Ishikawa (cell line): Measurements from ENCODE around the gene CRMP1.
A peak's percentile ranks its signal among the peaks of the same experiment; 100 is the strongest.

Experiments used
- CEBPB ChIP-seq: IDR thresholded peaks from 2 replicates; pipeline ENCODE4 v1.6.1; 2012
- CREB1 ChIP-seq: IDR thresholded peaks from 2 replicates; pipeline ENCODE4 v1.6.1; 2012; ENCODE audit warnings: low read depth
- EGR1 ChIP-seq: IDR thresholded peaks from 2 replicates; pipeline ENCODE4 v1.6.1; 2012
- EP300 ChIP-seq: IDR thresholded peaks from 2 replicates; pipeline ENCODE4 v1.6.1; 2012; ENCODE audit warnings: borderline replicate concordance
- FOXM1 ChIP-seq: IDR thresholded peaks from 2 replicates; pipeline ENCODE4 v1.6.1; 2012; ENCODE audit warnings: low read depth, borderline replicate concordance
- NFIC ChIP-seq: IDR thresholded peaks from 2 replicates; pipeline ENCODE4 v1.6.1; 2012
- RAD21 ChIP-seq: IDR thresholded peaks from 2 replicates; pipeline ENCODE4 v1.6.1; 2012; ENCODE audit warnings: low read depth
- TAF1 ChIP-seq: IDR thresholded peaks from 2 replicates; pipeline ENCODE4 v1.6.1; 2012; ENCODE audit warnings: low read depth, mild to moderate bottlenecking
- TCF12 ChIP-seq: IDR thresholded peaks from 2 replicates; pipeline ENCODE4 v1.6.1; 2012; ENCODE audit warnings: low read depth
- TEAD4 ChIP-seq: IDR thresholded peaks from 2 replicates; pipeline ENCODE4 v1.6.1; 2012
- YY1 ChIP-seq: IDR thresholded peaks from 2 replicates; pipeline ENCODE4 v1.6.1; 2012; ENCODE audit warnings: low read depth
- ZBTB7A ChIP-seq: IDR thresholded peaks from 2 replicates; pipeline ENCODE4 v1.6.1; 2012; ENCODE audit warnings: low read depth
- TF ChIP-seq, protein P1 (sequence below): IDR thresholded peaks from 2 replicates; pipeline ENCODE4 v1.6.1; 2012
- TF ChIP-seq, protein P2 (sequence below): IDR thresholded peaks from 2 replicates; pipeline ENCODE4 v1.6.1; 2012
- TF ChIP-seq, protein P3 (sequence below): IDR thresholded peaks from 2 replicates; pipeline ENCODE4 v1.6.1; 2012; ENCODE audit warnings: low read depth, mild to moderate bottlenecking

CRMP1 gene

DNA sequence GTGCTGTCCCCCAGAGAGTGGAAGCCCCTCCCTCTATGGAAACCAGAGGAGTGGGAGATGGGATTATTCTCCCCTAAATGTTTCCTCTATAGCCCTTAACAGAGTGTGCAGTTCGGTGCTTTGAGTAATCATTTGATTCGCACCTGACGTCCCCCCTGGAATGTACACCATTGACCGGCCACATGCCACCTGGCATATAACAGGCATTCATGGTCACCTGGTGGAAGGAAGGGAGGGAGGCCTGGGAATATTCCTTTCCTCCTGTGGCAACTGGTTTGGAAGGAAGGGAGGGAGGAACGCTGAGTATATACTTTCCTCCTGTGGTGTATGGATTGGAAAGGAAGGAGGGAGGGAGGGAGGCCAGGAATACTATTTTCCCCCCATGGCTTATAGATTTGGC lies 77.2 kb downstream of the CRMP1 start:
- TF ChIP-seq CREB1: no peak
- TF ChIP-seq TCF12: no peak
- no peak for TF ChIP-seq CEBPB
- TF ChIP-seq, protein P1, sequence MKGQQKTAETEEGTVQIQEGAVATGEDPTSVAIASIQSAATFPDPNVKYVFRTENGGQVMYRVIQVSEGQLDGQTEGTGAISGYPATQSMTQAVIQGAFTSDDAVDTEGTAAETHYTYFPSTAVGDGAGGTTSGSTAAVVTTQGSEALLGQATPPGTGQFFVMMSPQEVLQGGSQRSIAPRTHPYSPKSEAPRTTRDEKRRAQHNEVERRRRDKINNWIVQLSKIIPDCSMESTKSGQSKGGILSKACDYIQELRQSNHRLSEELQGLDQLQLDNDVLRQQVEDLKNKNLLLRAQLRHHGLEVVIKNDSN: no peak
- TF ChIP-seq, protein P2, sequence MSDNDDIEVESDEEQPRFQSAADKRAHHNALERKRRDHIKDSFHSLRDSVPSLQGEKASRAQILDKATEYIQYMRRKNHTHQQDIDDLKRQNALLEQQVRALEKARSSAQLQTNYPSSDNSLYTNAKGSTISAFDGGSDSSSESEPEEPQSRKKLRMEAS: no peak
- TF ChIP-seq, protein P3, sequence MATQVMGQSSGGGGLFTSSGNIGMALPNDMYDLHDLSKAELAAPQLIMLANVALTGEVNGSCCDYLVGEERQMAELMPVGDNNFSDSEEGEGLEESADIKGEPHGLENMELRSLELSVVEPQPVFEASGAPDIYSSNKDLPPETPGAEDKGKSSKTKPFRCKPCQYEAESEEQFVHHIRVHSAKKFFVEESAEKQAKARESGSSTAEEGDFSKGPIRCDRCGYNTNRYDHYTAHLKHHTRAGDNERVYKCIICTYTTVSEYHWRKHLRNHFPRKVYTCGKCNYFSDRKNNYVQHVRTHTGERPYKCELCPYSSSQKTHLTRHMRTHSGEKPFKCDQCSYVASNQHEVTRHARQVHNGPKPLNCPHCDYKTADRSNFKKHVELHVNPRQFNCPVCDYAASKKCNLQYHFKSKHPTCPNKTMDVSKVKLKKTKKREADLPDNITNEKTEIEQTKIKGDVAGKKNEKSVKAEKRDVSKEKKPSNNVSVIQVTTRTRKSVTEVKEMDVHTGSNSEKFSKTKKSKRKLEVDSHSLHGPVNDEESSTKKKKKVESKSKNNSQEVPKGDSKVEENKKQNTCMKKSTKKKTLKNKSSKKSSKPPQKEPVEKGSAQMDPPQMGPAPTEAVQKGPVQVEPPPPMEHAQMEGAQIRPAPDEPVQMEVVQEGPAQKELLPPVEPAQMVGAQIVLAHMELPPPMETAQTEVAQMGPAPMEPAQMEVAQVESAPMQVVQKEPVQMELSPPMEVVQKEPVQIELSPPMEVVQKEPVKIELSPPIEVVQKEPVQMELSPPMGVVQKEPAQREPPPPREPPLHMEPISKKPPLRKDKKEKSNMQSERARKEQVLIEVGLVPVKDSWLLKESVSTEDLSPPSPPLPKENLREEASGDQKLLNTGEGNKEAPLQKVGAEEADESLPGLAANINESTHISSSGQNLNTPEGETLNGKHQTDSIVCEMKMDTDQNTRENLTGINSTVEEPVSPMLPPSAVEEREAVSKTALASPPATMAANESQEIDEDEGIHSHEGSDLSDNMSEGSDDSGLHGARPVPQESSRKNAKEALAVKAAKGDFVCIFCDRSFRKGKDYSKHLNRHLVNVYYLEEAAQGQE: no peak
- no peak for TF ChIP-seq RAD21
- TF ChIP-seq EP300: no peak
- no peak for TF ChIP-seq EGR1

DNA sequence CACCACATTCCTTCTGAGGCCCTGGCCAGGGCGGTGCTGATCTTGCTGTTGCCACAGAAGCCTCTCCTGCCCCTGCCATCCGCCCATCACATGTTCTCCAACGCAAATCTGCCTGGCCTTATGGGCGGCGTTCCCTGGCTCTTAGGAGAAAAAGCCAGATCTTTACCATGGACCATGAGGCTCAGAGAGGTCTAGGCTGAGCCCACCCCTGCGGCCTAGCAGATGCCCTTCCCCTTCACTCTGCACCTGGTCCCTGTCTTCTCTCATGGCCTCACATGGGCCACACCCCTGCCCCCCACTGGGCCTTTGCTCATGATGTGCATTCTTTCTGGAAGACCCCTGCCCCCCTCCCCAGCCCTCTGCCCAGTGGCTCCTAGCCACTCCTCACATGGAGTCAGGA lies 78.5 kb downstream of the CRMP1 start:
- no peak for TF ChIP-seq ZBTB7A
- no peak for TF ChIP-seq TEAD4
- no peak for TF ChIP-seq FOXM1
- TF ChIP-seq TAF1: no peak
- TF ChIP-seq, protein P1: no peak
- TF ChIP-seq EP300: no peak
- no peak for TF ChIP-seq YY1

DNA sequence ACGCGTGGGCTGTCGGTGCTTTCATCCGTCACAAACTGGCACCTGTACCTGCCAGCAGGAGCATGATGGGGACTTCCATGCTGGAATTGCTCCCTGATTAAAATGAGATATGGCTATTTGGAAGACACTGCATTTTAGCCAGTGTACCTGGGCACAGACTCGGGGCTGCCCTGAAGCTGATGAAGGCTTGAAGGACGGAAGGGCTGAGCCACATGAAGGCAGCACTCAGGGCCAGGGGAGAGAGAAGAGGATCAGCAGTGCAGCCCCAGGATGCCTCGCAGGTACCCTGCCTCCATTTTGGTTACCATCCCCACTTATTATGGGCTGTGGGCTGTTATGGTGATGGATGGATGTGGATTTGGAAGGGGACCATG lies 79.0 kb downstream of the CRMP1 start:
- TF ChIP-seq YY1: no peak
- TF ChIP-seq, protein P3: no peak
- no peak for TF ChIP-seq CREB1
- no peak for TF ChIP-seq TCF12
- TF ChIP-seq, protein P2: no peak
- no peak for TF ChIP-seq EGR1
- TF ChIP-seq TAF1: no peak
- TF ChIP-seq NFIC: no peak

DNA sequence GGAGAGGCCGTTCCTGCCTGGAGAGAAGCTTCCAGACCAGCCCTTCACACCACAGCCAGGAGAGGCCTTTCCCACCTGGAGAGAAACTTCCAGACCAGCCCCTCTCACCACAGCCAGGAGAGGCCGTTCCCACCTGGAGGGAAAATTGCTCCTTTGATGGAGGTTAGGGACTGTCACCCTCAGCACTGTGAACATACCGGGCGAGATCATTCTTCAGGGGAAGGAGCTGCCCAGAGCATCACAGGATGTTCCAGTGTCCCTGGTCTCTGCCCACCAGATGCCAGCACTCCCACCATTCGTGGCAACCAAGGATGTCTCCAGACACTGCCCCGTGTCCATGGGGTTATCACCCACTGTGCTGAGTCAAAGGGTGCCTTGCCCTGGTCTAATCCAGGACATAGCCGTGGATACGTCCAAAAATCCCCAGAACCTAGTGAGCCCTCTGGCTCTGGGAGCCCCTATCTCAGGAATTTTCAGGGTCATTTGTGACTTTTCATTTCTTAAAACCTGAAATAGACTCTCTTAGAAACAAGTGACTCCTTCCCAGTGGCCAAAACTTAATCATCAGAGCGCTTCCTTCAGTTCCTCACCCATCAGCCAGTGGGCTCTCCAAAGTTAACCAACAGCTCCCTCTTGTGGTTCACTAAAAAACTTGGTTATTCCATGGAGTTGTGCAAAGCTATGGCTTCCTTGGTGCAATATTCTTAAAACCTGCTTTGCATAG lies 80.2 kb downstream of the CRMP1 start:
- TF ChIP-seq RAD21: peak; percentile 79
- TF ChIP-seq FOXM1: no peak

DNA sequence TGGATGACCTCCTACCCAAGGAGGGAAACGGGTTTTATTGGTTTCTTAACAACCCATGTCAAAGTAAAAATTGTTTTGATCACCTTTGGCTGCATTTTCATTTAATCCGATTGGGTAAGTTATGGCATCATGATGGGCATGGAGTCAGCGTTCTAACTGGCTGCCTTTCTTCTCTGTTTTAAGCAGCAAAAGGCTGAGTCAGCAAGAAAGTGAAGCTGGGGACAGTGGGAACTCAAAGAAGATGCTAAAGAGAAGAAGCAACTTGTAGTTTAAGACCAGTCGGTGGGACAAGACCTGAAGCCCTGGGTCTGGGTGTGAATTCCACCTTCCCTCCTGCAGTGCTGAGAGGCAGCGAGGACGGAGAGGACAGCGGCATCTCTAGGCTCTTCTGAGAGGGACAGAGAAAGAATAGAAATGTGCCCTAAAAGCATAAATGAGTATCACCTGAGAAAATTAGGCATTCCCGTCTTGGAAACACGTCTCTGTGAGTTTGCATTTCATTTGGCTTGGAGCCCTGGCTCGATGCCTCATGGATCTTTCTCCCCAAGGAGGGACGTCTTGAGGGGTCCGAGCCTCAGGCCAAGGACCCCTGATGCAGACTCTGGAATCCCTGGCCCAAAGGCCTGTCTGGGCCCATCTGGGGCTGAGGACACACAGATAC lies 82.0 kb downstream of the CRMP1 start:
- TF ChIP-seq, protein P2: no peak
- no peak for TF ChIP-seq FOXM1
- no peak for TF ChIP-seq CEBPB
- no peak for TF ChIP-seq EP300
- no peak for TF ChIP-seq ZBTB7A
- TF ChIP-seq, protein P3: no peak
- TF ChIP-seq TCF12: no peak
